Spleen (tissue), 7 donors: ENCODE measurements around the gene STEAP1B.

Experiments
- CTCF ChIP-seq, 11 experiments: fragments of 200-600 bp in 7 of 11; fragments of 450-650 bp in 4 of 11; sonication (generic) in 4 of 11; IDR thresholded peaks in 8 of 11; conservative IDR thresholded peaks in 3 of 11; 1 replicate in 7 of 11; 2 replicates in 4 of 11; pipeline versions ENCODE4 v1.4.0 to v1.8.0; 2016 to 2021; ENCODE audit warnings: antibody characterized with exemption in 11 of 11, inconsistent platforms in 4 of 11, mild to moderate bottlenecking in 1 of 11
- POLR2A ChIP-seq, 3 donors: fragments of 450-650 bp; IDR thresholded peaks; one replicate each; pipeline ENCODE4 v1.5.1; 2017; ENCODE audit warnings: antibody characterized with exemption in 3 of 3, mild to moderate bottlenecking in 1 of 3
- donor health status: DM: no; HTN: no; CAD: no; lungs with moderate emphysema.
- donor health status: DM: no; HTN: no; CAD: no.
- donor health status: DM: no; HTN: no; CAD: no.

- TF ChIP-seq POLR2A (IDR thresholded peaks at IDR 0.05) (no peak), CTCF (IDR thresholded peaks at IDR 0.05 in 8 of 11, conservative IDR thresholded peaks at IDR 0.05 in 3 of 11) (no peak)
Observed at GRCh38 chr7:22417841-22418240, 82.1 kb downstream of the STEAP1B start.
